Measurements from ENCODE around the gene CNOT2.

DNA sequence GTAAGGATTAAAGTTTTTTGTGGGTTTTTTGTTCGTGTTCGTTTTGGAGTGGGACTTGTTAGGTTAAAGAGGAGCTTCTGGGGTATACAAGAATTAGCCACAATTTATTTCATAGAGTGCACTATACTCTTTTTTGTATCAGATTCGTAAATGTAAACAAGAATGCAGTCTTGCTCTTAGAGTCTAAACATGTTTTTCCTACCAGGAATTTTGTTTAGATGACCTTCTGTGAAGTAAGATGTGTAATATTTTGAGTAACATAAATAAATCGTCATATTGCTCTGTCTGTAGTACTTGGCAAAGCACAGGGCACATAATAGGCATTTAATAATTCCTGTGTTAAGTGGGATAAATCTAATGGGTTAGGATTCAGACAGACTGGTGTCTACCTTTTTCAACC, 9.6 kb downstream of the CNOT2 start:
- no peak for TF ChIP-seq CTCF (conservative IDR thresholded peaks at IDR 0.05; ENCODE audit: low read depth in 2 of 2)
- TF ChIP-seq, protein P1, sequence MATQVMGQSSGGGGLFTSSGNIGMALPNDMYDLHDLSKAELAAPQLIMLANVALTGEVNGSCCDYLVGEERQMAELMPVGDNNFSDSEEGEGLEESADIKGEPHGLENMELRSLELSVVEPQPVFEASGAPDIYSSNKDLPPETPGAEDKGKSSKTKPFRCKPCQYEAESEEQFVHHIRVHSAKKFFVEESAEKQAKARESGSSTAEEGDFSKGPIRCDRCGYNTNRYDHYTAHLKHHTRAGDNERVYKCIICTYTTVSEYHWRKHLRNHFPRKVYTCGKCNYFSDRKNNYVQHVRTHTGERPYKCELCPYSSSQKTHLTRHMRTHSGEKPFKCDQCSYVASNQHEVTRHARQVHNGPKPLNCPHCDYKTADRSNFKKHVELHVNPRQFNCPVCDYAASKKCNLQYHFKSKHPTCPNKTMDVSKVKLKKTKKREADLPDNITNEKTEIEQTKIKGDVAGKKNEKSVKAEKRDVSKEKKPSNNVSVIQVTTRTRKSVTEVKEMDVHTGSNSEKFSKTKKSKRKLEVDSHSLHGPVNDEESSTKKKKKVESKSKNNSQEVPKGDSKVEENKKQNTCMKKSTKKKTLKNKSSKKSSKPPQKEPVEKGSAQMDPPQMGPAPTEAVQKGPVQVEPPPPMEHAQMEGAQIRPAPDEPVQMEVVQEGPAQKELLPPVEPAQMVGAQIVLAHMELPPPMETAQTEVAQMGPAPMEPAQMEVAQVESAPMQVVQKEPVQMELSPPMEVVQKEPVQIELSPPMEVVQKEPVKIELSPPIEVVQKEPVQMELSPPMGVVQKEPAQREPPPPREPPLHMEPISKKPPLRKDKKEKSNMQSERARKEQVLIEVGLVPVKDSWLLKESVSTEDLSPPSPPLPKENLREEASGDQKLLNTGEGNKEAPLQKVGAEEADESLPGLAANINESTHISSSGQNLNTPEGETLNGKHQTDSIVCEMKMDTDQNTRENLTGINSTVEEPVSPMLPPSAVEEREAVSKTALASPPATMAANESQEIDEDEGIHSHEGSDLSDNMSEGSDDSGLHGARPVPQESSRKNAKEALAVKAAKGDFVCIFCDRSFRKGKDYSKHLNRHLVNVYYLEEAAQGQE (IDR thresholded peaks at IDR 0.05; ENCODE audit: unreplicated experiment), result no peak
